Stimulated activated memory B cell treated with anti-CD40 and anti-IgM and Interleukin-4, amounts not matched to agents 10 μg/mL and 1 μg/mL and 100 μg/mL, for 72 hours (primary cell): Measurements from ENCODE around the gene PRDX5.
"Not testable (repeated sequence)": the region's sequence is repeated elsewhere in the genome, so short reads cannot be mapped to it uniquely, and the experiment has no call there.

Experiments used
- ATAC-seq: fragments of 150-1000 bp; cut with Tn5 transposase; 2 replicates; pipeline ENCODE4 v1.10.0; 2021
- H3K27ac Mint-ChIP-seq: one replicate; pipeline ENCODE4 v1.8.0; 2022; ENCODE audit warnings: mild to moderate bottlenecking, mixed read lengths
- H3K27me3 Mint-ChIP-seq: one replicate; pipeline ENCODE4 v1.8.0; 2022; ENCODE audit warnings: mixed read lengths
- H3K36me3 Mint-ChIP-seq: one replicate; pipeline ENCODE4 v1.8.0; 2022; ENCODE audit warnings: mixed read lengths
- H3K4me1 Mint-ChIP-seq: one replicate; pipeline ENCODE4 v1.8.0; 2022; ENCODE audit warnings: mixed read lengths
- H3K4me3 Mint-ChIP-seq: one replicate; pipeline ENCODE4 v1.8.0; 2022; ENCODE audit warnings: mild to moderate bottlenecking, moderate library complexity, mixed read lengths
- H3K9me3 Mint-ChIP-seq: one replicate; pipeline ENCODE4 v1.8.0; 2022; ENCODE audit warnings: mixed read lengths

The PRDX5 gene

DNA sequence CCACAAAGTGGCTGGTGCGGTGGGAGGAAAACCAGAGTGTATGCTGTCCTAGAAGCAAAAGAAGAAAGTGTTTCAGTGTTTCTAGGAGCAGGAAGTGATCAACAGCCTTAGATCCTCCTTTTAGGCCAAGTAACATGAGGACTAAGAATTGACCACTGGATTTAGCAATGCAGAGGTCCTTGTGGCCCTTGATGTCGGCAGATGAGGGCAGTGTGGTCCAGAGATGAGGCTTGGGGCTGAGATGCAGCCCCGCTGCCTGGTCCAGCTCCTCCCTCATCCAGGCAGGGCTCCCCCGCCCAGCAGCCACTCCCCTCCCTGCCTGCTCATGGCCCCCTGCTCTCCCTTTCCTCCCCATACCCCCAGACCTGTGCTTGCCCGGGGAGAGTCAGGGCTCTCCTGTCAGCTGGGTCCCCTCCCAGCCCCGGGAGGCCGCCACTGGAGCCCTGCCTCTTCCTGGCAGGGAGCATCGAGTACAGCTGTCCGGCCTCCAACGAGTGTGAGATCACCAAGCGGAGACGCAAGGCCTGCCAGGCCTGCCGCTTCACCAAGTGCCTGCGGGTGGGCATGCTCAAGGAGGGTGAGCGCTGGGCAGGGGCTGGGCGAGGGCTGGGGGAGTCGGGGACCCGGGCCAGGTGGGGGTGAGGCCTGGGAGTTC, 4.3 kb upstream of the PRDX5 start:
- Mint-ChIP-seq H3K4me3 (no peak overlapping the region), H3K4me1 (peaks cover 25% of the 10 kb centered on the region), H3K36me3 (peaks cover 21% of the 10 kb centered on the region), H3K27me3 (no peaks in the 10 kb centered on the region), H3K27ac (peak overlapping the region; percentile 46), H3K9me3 (no peaks in the 10 kb centered on the region)
- no peak for ATAC-seq

DNA sequence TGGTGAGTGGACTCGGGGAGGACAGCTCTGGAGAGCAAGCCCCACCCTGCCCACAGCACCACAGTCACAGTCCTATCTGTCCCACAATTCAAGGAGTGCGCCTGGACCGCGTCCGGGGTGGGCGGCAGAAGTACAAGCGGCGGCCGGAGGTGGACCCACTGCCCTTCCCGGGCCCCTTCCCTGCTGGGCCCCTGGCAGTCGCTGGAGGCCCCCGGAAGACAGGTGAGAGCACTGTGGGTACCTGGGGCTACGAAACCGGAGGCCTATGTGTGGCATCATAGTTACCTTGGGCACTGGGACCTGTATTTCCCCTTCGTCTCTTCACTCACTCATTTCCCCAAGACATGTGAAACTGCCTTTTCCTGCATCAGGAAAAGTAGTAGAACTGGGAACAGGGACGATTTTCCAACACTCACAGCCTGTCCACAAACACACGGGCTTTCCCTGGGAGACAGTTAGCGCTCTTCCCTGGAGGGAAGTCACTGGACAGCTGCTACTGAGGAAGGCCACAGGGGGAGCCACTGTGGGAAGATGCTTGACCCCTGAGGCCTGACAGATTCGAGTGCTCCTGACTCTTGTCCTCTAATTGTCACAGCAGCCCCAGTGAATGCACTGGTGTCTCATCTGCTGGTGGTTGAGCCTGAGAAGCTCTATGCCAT, 3.6 kb upstream of the PRDX5 start:
- Mint-ChIP-seq H3K9me3 (no peaks in the 10 kb centered on the region), H3K27ac (no peak overlapping the region), H3K4me1 (peaks cover 31% of the 10 kb centered on the region), H3K27me3 (no peaks in the 10 kb centered on the region), H3K4me3 (no peak overlapping the region), H3K36me3 (peaks cover 21% of the 10 kb centered on the region)
- no peak for ATAC-seq

DNA sequence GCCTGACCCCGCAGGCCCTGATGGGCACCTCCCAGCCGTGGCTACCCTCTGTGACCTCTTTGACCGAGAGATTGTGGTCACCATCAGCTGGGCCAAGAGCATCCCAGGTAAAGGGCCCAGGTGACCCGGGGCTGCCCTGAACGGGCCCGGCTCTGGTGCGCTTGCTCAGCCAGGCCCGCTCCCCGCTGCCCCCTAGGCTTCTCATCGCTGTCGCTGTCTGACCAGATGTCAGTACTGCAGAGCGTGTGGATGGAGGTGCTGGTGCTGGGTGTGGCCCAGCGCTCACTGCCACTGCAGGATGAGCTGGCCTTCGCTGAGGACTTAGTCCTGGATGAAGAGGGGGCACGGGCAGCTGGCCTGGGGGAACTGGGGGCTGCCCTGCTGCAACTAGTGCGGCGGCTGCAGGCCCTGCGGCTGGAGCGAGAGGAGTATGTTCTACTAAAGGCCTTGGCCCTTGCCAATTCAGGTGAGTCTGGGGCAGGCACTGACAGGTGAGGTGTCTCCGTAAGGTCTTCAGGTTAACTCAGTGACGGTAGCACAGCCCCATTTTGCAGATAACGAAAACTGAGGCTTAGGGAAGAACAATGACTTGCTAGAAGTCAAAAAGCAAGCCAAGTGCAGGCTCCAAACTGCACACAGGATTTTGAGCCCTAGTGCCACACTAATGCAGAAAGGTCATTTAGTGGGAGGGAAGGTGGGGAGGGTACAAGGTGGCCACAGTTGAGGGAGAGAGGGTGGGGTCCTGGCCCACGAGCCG, 2.9 kb upstream of the PRDX5 start:
- peak overlapping the region; percentile 10 for H3K4me3 Mint-ChIP-seq
- no peak for ATAC-seq
- H3K36me3 Mint-ChIP-seq, result peaks cover 22% of the 10 kb centered on the region
- H3K9me3 Mint-ChIP-seq, result no peaks in the 10 kb centered on the region
- H3K4me1 Mint-ChIP-seq, result peaks cover 39% of the 10 kb centered on the region
- H3K27ac Mint-ChIP-seq, result no peak overlapping the region
- no peaks in the 10 kb centered on the region for H3K27me3 Mint-ChIP-seq

DNA sequence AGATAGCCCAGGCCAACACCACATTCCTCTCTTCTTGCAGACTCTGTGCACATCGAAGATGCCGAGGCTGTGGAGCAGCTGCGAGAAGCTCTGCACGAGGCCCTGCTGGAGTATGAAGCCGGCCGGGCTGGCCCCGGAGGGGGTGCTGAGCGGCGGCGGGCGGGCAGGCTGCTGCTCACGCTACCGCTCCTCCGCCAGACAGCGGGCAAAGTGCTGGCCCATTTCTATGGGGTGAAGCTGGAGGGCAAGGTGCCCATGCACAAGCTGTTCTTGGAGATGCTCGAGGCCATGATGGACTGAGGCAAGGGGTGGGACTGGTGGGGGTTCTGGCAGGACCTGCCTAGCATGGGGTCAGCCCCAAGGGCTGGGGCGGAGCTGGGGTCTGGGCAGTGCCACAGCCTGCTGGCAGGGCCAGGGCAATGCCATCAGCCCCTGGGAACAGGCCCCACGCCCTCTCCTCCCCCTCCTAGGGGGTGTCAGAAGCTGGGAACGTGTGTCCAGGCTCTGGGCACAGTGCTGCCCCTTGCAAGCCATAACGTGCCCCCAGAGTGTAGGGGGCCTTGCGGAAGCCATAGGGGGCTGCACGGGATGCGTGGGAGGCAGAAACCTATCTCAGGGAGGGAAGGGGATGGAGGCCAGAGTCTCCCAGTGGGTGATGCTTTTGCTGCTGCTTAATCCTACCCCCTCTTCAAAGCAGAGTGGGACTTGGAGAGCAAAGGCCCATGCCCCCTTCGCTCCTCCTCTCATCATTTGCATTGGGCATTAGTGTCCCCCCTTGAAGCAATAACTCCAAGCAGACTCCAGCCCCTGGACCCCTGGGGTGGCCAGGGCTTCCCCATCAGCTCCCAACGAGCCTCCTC, 2.0 kb upstream of the PRDX5 start:
- Mint-ChIP-seq H3K4me3 (peak overlapping the region; percentile 91), H3K36me3 (peaks cover 31% of the 10 kb centered on the region), H3K4me1 (peaks cover 44% of the 10 kb centered on the region), H3K27ac (peak overlapping the region; percentile 99)
- ATAC-seq, H3K9me3 Mint-ChIP-seq, H3K27me3 Mint-ChIP-seq: not testable (repeated sequence)

DNA sequence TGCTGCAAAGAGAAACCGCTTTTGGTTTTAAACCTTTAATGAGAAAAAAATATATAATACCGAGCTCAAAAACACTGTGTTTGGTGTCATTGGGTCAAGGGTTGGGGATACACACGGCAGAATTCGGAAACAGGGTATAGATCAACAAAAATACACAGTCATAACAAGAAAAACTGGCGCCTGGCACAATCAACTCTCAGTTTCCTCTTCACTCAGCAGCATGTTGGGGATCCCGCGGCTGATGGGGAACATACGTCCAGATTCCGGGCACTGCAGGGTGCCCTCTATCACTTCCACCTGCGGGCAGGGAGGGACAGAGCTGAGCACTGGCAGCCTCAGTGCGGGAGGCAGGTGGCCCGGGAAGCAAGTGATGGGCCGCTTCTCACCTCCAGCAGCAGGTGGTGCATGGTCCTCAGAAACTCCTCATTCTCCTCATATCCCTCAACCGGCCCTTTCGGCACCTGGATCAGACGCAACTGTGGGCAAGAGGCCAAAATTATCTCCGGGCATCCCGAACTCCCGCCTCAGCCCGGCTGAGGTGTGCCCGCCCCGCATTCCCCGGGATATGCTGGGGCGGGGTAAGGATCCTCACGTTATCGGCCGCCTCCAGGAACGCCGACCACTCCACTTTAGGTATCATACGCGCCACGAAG, 1.1 kb upstream of the PRDX5 start:
- peaks cover 44% of the 10 kb centered on the region for H3K4me1 Mint-ChIP-seq
- no peaks in the 10 kb centered on the region for H3K27me3 Mint-ChIP-seq
- H3K9me3 Mint-ChIP-seq, result no peaks in the 10 kb centered on the region
- peak overlapping the region; percentile 91 for H3K4me3 Mint-ChIP-seq
- H3K27ac Mint-ChIP-seq, result peak overlapping the region; percentile 99
- peaks cover 40% of the 10 kb centered on the region for H3K36me3 Mint-ChIP-seq
- ATAC-seq, result peak; percentile 3

DNA sequence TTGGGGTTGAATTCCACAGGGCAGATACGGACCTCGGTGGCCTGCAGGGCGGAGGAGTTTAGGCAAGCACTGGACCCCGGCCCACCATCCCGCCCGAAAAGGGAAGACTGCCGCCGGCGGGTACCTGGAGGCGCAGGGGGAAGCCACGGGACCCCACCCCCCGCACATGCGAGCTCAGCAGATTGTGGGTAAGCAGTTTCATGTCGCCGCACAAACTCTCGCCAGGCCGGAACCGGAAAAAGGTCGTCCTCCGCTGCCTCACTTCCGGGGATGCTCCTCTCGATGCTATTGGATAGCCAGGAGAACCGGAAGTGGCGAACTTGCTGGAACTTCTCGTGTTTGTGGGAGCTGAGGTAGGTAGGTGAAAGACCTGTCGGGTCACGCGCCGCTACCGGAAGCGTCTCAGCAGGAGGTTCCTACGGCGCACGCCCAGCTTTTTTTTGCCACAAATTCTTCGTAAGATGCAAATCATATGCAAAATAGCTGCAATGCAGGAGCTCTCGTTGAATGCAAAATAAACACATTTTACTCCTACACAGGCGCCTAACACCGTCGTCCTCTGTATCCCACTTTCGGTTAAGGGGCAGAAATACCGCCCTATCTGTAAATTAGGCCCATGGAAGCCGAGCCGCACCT, 478 bp upstream of the PRDX5 start, which contains the start of gene TRMT112:
TSS of gene TRMT112 (minus strand) at position 235 of the 636 bp plus-strand sequence. CDS start at position 202, 33 bp downstream.
- peak; percentile 88 for ATAC-seq
- Mint-ChIP-seq H3K27ac (peak within 1 kb of the TSS; percentile 99), H3K36me3 (peaks cover 45% of the 10 kb centered on the region), H3K27me3 (no peaks in the 10 kb centered on the region), H3K9me3 (no peaks in the 10 kb centered on the region), H3K4me3 (peak within 1 kb of the TSS; percentile 91), H3K4me1 (peaks cover 42% of the 10 kb centered on the region)

DNA sequence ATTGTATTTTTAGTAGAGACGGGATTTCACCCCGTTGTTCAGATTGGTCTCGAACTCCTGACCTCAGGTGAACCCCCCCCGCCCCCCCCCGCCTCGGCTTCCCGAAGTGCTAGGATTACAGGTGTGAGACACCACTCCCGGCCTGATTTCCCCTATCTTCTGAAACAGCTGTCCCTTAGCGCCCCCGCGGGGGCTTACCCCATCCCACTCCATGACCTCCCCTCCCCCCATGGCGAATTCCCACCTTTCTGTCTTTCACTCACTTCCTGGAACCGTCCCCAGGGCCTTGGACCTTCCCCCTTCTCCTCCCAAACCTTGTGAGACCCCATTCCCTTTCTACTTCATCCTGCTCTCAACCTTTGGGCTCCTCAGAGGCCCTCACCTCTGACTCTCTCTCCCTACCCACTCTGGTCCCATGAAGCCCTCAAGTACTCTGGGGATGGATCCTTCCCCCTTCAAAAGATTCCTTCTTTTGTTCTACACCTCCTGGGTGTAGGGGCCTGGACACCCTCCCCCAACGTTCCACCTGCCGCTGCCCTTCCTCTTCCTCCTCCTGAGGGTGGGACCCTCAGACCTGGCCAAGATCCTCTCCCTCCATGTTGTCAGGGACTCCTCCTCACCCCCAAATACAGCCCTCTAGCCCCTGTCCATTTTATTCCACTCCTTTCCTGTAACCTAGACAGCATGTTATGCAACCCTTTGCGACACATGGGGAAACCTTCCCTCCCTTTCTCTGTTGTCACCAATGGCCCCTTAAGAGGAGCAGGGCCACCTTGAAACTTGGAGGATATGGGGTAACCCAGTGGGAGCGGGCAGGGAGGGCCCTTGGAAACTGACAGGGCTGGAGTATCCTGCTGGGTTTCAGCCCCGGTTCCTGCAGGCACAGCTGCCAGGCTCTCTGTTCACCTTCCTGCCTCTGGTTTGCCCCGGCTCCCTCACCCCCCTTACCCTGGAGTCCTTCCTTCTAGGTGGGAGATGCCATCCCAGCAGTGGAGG, 1.1 kb downstream of the PRDX5 start:
- H3K9me3 Mint-ChIP-seq, result no peaks in the 10 kb centered on the region
- peak overlapping the region; percentile 91 for H3K4me3 Mint-ChIP-seq
- H3K36me3 Mint-ChIP-seq, result peaks cover 36% of the 10 kb centered on the region
- H3K27me3 Mint-ChIP-seq, result no peaks in the 10 kb centered on the region
- peaks cover 32% of the 10 kb centered on the region for H3K4me1 Mint-ChIP-seq
- H3K27ac Mint-ChIP-seq, result peak overlapping the region; percentile 99
- no peak for ATAC-seq

DNA sequence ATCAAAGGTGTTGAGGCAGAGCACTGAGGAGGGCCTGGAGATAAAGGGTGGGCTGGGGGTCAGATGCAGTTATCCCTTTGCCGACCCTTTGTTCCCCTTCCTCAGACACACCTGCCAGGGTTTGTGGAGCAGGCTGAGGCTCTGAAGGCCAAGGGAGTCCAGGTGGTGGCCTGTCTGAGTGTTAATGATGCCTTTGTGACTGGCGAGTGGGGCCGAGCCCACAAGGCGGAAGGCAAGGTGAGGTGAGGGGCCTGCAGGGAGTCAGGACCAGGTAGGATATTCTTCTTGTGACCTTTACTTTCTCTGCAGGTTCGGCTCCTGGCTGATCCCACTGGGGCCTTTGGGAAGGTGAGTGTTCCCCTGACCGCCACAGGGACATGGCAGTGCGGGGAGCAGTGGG, 2.6 kb downstream of the PRDX5 start:
- H3K4me1 Mint-ChIP-seq, result peaks cover 32% of the 10 kb centered on the region
- no peak overlapping the region for H3K4me3 Mint-ChIP-seq
- peaks cover 25% of the 10 kb centered on the region for H3K36me3 Mint-ChIP-seq
- H3K9me3 Mint-ChIP-seq, result no peaks in the 10 kb centered on the region
- H3K27me3 Mint-ChIP-seq, result no peaks in the 10 kb centered on the region
- H3K27ac Mint-ChIP-seq, result no peak overlapping the region
- no peak for ATAC-seq

DNA sequence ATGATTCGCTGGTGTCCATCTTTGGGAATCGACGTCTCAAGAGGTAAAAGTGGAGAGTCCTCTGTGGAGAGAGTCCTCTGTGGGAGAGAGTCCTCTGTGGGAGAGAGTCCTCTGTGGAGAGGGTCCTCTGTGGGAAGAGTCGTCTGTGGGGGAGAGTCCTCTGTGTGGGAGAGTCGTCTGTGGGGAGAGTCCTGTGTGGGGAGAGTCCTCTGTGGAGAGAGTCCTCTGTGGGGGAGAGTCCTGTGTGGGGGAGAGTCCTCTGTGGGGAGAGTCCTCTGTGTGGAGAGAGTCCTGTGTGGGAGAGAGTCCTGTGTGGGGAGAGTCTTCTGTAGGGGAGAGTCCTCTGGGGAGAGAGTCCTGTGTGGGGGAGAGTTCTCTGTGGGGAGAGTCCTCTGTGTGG, 3.1 kb downstream of the PRDX5 start:
- H3K27ac Mint-ChIP-seq, result no peak overlapping the region
- H3K4me1 Mint-ChIP-seq, result peaks cover 32% of the 10 kb centered on the region
- peaks cover 25% of the 10 kb centered on the region for H3K36me3 Mint-ChIP-seq
- no peak for ATAC-seq
- H3K27me3 Mint-ChIP-seq, result no peaks in the 10 kb centered on the region
- H3K4me3 Mint-ChIP-seq, result no peak overlapping the region
- H3K9me3 Mint-ChIP-seq, result no peaks in the 10 kb centered on the region

DNA sequence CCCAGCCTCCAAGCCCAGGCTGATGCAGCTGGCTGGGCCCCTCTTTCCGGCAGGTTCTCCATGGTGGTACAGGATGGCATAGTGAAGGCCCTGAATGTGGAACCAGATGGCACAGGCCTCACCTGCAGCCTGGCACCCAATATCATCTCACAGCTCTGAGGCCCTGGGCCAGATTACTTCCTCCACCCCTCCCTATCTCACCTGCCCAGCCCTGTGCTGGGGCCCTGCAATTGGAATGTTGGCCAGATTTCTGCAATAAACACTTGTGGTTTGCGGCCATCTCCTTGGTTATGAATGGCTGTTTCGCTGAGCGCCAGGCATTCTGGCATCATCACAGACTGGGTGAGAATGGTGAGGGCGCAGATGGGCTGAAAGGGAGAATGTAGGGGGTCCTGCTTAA, 3.6 kb downstream of the PRDX5 start:
- no peak overlapping the region for H3K4me3 Mint-ChIP-seq
- H3K27me3 Mint-ChIP-seq, result no peaks in the 10 kb centered on the region
- peaks cover 26% of the 10 kb centered on the region for H3K4me1 Mint-ChIP-seq
- H3K36me3 Mint-ChIP-seq, result peaks cover 25% of the 10 kb centered on the region
- H3K9me3 Mint-ChIP-seq, result no peaks in the 10 kb centered on the region
- no peak for ATAC-seq
- H3K27ac Mint-ChIP-seq, result no peak overlapping the region

DNA sequence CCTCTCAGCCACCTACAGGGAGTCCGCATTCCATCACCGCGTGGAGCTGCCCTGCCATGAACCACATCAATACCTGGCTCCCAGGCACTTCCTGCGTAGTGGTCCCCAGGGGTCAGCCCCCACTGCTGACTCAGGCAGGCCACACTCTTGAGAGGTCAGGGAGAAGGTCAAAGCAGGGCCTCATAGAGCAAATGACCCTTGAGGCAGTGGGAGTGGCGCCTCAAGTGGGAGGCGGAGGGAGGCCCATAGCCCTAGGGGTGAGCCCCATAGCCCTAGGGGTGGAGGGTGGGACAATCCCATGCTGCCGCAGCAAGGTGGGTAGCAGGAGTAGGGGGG, 5.0 kb downstream of the PRDX5 start:
- no peak for ATAC-seq
- Mint-ChIP-seq H3K27ac (no peak overlapping the region), H3K36me3 (peaks cover 25% of the 10 kb centered on the region), H3K9me3 (peaks cover 3% of the 10 kb centered on the region), H3K27me3 (no peaks in the 10 kb centered on the region), H3K4me1 (peaks cover 19% of the 10 kb centered on the region), H3K4me3 (no peak overlapping the region)

DNA sequence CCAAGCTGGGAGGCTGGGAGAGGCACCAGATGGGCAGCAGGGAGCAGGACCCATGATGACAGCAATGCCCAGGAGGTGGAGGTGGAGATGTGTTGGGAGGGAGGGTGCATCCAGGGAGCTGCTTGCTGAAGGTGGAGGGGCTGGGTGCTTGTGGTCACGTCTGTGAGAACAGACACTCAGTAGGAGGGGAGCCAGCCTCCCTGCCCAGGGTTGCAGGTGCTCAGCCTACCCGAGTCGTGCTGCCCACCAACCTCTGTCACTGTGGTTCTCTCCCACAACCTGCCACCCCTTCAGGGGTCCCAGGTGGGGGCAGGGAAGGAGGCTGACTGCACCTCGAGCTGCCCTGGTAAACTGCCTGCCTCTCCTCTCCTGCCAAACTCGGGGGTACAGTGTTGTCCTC, 5.5 kb downstream of the PRDX5 start:
- H3K36me3 Mint-ChIP-seq, result peaks cover 25% of the 10 kb centered on the region
- H3K9me3 Mint-ChIP-seq, result peaks cover 3% of the 10 kb centered on the region
- H3K4me3 Mint-ChIP-seq, result no peak overlapping the region
- H3K27me3 Mint-ChIP-seq, result no peaks in the 10 kb centered on the region
- no peak overlapping the region for H3K27ac Mint-ChIP-seq
- ATAC-seq, result no peak
- H3K4me1 Mint-ChIP-seq, result peaks cover 19% of the 10 kb centered on the region

DNA sequence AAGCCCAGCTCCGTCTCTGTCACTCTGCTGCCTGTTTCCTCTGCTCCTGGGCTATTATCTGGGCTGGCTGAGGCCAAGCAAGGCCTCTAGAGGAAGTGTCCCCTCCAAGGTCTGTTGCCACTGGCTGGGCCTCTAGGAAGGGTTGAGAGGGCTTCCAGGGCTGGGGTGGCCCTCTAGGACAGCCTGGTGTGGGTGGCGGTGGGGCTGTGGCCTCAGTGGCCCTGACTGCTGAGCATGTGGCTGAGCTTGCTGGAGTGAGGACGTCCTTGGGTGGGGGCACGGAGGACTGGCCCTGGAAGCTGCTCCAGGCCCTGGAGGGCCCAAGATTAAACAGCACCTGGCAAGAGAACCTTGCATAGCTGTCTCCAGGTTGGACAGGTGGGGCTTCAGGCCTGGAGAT, 6.1 kb downstream of the PRDX5 start:
- not testable (repeated sequence) for H3K27ac Mint-ChIP-seq

More for the DNA sequence above, 6.1 kb downstream of the PRDX5 start:
- Mint-ChIP-seq H3K4me1 (peaks cover 15% of the 10 kb centered on the region), H3K36me3 (peaks cover 25% of the 10 kb centered on the region)
- not testable (repeated sequence) for ATAC-seq, H3K9me3 Mint-ChIP-seq, H3K4me3 Mint-ChIP-seq, H3K27me3 Mint-ChIP-seq
